GM19372 (cell line): ENCODE results near the gene CDK7.

ENCODE experiments used
- ATAC-seq: cut with Tn5 transposase; IDR thresholded peaks from one replicate; pipeline ENCODE4 v1.9.1; 2021; ENCODE audit warnings: mild to moderate bottlenecking, low read depth, moderate library complexity; ENCODE audit not compliant: unreplicated experiment

The CDK7 gene

DNA sequence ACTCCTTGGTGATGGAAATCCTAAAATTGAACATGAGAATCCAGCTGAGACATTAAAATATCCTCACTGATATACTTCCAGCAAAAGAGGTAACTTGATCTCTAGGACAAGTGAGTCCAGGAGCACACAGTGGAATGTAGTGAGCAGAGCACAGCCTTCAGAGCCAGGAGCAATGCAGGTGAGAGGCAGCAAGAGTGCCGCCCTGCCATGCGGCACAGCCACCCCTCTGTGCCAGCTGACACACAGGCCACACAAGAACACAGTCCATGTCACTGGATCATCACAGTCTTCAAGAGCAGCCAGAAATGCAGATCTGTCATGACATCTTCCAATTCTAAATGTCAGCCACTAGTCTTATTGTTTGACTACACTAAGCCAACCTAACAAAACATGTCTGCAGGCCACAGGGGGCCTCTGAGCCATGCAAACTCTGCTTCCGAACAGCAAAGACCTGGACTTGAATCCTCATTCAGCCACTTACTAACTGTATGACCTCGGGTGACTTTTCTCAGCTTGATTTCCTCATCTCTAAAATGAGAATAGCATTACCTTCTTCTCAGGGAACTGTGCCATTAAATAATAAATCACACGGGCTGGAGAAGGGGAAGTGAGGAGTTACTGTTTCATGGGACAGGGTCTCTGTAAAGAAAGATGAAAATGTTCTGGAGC is 50.9 kb downstream of the CDK7 start:
- no peak for ATAC-seq

DNA sequence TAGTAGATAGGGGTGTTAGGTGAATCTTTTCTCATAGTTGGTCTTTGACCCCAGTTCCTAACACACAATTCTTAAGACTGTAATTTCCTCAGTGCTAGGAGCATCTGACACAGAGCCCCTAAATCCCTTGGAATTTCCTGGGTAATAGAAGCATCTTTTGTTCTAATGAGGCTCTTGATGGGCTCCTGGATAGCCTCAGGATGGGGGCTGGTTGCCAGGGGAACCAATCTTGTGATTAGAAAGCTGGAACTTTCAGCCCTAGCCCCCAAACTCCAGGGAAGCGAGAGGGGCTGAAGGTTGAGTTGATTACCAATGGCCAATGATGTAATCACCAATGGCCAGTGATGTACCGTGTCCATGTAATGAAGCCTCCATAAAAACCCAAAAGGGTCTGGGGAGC is 53.4 kb downstream of the CDK7 start:
- no peak for ATAC-seq

DNA sequence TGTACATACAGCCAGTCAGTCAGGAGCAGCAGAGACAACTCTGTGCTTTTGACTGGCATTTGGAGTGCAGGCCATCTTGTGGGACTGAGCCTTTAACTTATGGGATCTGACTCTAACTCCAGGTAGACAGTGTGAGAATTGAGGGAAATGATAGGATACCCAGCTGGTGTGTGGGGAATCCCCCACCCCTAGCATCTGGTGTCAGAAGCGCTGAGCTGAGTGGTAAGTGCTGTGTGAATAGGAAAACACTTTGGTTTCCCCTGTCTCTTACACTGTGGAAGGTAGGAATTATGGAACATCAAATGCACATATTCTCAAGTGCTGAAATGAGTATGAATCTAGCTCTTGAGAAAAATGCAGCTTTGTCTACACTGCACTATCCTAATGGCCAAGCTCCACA is 54.0 kb downstream of the CDK7 start:
- ATAC-seq = no peak

DNA sequence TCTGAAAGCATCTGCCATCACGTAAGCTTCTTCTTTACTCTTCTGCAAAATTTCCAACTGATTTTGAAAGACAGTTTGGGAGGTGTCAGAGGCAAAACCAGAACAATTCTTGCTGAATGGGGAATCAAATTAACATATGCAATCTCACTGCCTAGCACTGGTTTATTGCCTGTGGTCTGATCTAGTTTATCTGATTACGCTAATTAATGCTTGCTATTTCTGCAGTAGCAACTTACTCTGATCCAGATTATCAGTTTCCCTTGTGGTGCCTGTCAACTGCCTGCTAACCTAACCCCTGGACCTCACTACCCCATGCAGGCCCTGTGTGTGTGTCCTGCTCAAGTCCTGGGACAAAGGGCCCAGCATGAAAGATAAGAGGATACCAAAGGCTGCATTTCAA is 57.6 kb downstream of the CDK7 start:
- no peak for ATAC-seq

GRCh38 chr5:69293882-69294281 is 59.2 kb downstream of the CDK7 start:
- no peak for ATAC-seq

DNA sequence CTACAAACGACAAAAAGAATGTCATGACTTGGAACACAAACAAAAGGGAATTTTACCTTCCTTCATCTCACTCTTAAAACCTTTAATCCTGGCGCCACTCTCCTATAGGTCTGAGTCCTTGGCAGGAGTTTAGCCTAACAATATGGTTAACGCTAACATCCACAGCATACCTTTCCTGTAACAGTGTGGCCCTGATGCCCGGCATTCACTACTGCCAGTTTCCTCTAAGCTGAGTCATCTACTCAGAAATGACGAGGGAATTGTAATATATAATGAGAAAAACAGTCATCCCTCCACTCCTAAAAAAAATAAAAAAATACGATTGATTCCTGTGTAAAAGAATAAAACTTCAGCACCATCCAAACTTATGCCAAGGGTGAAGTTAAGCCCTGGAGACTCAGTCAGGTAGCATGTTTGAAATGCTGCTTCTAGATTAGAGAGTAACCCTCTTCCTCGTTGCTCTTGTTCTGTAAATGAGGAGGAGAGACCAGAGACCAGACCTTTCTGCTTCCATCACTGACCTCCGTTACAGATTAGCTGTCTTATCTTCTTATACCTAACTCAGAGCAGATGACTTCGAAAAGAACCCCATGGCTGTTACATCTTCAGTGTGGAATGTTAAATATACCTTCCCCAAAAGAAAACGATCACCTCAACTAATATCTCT is 60.5 kb downstream of the CDK7 start:
- ATAC-seq = no peak

GRCh38 chr5:69299625-69300024 is 64.9 kb downstream of the CDK7 start:
- no peak for ATAC-seq

DNA sequence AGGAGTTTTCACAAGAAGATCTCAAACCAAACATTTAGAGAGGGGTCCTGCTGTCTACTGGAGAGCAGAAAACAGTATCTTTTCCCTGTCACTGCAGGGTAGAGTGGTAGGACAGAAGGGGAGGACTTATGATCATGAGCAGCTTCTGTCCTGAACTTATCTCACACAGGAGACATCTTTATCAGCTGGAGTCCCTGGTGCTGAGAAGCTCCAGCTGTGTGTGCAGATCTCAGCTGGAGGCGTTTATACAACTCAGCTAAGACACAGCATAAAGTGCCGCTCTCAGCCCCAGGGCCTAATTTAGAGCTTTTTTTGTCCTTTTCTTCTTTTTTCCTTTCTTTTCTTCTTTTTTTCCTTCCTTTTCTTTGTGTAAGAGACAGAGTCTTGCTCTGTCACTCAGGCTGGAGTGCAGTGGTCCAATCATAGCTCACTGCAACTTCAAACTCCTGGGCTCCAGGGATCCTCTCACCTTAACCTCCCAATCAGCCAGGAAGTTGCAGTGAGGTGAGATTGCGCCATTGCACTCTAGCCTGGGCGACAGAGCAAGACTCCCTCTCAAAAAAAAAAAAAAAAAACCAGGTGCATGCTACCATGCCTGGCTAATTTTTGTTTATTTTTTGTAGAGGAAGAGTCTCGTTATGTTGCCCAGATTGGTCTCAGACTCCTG is 66.0 kb downstream of the CDK7 start:
- ATAC-seq = no peak

DNA sequence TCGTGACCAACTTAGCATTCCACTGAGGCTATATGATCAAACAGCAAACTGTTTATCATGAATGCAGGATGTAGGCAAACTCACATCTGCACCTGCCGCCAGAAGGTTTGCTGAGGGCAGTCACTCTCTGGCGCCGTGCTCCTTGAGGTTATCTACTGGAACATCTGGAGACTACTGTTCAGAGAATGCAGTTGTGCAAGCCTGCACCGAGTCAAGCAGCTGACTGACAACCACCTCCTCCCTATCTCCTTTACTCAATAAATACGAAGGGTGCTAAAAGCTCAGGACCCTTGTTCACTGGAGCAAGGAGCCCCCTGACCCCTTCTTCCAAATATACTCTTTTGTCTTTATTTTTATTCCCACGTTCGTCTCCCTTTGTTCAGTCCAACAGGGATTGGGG is 70.8 kb downstream of the CDK7 start:
- no peak for ATAC-seq

GRCh38 chr5:69308046-69308553 is 73.4 kb downstream of the CDK7 start:
- no peak for ATAC-seq

GRCh38 chr5:69309380-69309779 is 74.7 kb downstream of the CDK7 start:
- no peak for ATAC-seq

GRCh38 chr5:69312459-69313160 is 77.9 kb downstream of the CDK7 start:
- ATAC-seq = no peak

- no peak for ATAC-seq
Measured at GRCh38 chr5:69313428-69313827, 78.7 kb downstream of the CDK7 start.

GRCh38 chr5:69315972-69316371 is 81.3 kb downstream of the CDK7 start:
- no peak for ATAC-seq

GRCh38 chr5:69317391-69317790 is 82.7 kb downstream of the CDK7 start:
- no peak for ATAC-seq

DNA sequence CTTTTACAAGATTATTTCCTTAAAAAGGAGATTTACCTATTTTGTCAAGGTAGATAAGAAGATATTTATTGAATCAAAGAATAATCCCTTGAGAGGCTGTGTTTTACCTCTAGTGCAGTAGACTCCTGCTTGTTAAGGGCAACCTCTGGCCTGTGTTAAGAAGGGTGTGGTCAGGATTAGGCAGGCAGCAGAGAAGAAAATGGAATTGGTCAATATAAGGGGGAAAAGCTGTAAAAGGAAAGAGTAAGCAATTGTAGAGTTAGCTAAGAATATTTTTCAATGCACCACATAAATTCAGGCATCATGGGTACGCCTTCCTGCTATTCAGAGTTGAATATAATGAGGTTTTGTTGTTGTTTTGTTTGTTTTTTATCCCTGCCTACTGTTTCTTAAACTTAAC is 91.7 kb downstream of the CDK7 start:
- no peak for ATAC-seq
